ENCODE data around the gene CALM3.

Gene CALM3

GRCh38 chr19:46639358-46640182 lies 38.4 kb downstream of the CALM3 start:
- no peak for DNase-seq

DNA sequence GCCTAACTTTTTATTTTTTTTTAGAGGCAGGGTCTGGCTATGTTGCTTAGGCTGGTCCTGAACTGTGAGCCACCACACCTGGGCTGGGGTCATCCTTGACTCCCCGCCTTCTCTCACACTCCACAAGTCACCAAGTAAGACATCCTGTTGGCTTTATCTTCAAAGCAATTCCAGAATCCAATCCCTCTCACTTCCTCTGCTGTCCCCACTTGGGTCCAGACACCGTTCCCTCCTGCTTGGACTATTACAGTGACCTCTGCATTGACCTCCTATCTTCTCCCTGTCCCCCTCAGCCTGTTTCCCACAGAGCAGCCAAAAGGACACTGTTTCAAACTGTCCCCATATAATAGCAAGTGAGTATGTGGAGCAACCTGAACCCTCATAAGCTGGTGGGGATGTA lies 39.5 kb downstream of the CALM3 start:
- no peak for DNase-seq

- no peak for DNase-seq
Observed at GRCh38 chr19:46644720-46645119, 43.6 kb downstream of the CALM3 start.

- DNase-seq, result no peak
Observed at GRCh38 chr19:46646402-46646801, 45.3 kb downstream of the CALM3 start.

GRCh38 chr19:46648060-46648960 lies 47.2 kb downstream of the CALM3 start:
- no peak for DNase-seq

DNA sequence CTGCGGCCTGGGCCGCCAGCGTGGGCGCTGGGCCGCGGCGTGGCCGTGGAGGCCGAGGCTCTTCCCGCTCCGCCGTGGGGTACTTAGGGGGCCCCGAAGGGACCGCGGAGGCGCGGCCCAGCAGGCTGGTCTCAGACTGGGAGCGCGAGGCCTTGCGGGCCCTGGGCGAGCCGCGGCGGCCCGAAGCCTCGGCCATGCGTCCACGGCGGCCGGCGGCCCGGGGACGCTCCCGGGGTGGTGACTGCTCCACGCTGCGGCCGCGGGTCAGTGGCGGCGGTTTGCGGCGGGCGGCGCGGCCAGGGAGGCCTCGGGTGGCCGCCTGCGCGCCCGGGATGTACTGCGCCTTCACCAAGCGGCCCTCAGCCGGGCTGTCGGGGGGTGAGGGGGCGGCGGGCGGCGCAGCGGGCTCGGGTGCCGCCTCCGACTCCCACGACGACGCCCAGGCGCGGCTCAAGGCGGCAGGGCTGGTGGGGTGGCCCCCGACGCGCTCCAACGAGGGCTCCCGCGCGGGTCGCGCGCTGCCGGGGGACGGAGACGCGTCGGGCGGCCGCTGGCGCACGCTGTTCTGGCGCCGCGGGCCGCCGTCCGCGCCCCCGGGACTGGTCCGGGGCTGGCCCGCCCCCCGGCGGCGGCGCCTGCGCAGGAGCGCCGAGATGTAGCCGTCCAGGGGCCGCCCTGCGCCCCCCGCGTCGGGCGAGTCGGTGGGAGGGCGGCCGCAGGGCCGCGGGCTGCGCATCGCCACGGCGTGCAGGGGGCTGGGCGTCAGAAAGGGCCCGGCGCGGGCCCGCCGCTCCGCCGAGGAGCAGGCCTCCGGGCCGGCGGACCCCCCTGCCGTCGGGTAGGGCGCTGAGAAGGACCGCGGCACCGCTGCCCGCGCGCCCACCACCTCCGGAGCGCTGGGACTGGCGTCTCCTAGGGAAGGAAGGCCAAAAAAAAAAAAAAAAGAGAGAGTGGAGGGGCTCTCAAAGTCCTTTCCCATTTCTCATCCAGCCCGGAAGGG lies 48.1 kb downstream of the CALM3 start:
- no peak for DNase-seq

DNA sequence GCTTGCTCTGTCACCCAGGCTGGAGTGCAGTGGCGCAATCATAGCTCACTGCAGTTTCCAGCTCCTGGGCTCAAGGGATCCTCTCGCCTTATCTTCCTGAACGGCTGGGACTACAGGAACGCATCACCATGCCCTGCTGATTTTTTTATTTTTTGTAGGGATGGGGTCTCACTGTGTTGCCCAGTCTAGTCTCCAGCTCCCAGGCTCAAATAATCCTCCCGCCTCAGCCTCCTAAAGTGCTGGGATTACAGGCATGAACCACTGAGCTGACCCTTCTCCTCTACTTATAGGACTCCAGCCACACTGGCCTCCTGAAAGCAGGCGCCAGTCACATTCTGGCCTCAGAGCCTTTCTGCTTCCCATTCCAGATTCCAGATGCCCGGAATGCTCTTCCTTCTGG lies 49.3 kb downstream of the CALM3 start:
- no peak for DNase-seq

DNA sequence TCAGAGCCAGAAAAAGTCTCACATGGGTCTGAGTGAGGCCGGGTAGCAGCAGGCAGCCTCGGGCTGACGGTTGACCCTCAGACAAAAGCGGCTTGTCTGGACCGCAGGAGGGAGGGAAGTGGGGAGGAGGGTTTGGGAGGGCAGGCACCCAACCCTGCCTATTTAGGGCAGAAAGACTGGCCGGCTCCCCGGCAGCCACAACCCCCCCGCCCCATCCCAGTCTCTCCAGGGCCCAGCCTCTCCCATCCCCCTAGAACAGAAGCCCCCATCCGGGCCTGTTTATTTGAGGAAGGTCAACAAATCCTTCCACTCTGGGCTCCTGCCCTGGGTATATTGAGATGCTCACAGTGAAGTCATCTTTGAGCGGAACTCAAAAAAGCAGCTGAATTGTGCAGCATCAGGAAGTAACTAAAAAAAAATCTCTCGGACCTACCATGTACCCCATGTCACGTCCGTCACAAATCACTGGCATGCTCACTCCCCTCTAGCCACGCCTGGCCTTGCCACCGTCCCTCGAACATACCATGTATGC lies 53.6 kb downstream of the CALM3 start:
- DNase-seq, result no peak

GRCh38 chr19:46656541-46656940 lies 55.4 kb downstream of the CALM3 start:
- DNase-seq, result no peak

DNA sequence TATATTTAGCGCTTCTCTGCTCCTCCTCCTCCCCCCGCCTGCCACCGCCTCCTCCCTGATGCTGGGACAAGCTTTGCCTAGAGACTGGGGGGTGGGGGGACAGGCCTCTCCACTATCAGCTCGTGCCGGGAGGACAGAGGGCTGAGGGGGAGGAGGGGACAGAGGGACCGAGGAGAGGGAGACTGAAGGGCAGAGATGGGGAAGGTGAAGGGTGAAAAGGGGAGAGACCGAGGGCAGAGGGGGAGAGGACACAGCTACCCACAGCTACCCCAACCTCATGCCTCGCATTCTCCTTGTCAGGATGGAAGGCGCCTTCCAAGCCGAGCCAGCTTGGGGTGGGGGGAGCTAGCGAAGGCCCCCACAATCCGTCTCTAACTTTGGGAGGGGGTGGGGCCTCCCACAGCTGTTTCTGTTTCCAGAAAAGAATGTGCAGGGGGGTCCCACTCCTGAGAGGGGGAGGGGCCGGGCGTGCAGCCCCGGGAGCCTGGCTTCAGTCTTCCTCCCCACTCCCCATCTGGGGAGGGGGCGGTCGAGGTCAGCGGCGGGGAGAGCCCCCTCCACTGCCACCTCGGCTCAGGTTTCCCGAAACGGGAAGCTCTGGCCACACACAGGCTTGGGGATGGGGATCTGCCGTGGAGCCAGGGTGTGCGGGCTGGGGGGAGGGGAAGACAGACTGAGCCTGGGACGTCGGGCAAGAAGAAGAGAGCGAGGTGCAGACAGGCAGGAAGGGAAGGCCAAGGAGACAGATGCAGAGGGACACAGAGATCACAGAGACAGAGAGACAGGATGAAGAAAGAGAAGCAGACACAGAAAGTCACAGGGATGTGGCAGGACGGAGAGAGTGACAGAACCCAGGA lies 58.2 kb downstream of the CALM3 start:
- no peak for DNase-seq

DNA sequence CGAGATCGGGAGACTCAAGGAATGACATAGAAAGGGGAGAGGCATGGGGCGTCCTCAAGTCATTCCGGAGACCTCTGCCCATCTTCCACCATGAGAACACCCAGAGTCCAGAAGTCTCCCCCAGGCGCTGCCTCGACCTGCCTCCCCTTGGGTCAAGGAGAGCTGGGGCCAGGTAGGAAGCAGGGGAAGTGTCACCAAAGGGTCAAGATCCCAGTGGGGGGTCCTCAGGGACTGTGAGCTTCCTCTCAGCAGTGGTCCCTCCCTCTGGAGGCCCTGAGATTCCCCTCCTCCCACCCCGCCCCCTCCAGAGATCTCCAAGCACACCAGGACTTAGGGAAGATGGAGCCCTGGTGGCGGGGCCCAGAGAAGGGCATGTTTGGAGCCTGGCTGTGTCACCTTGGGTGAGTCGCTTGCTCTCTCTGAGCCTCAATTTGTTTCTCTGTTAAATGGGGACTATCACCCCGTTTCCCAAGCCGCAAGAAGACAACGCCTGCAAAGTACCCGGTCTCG lies 58.9 kb downstream of the CALM3 start:
- DNase-seq, result no peak
